Measurements from ENCODE around the gene C16orf90.

DNA sequence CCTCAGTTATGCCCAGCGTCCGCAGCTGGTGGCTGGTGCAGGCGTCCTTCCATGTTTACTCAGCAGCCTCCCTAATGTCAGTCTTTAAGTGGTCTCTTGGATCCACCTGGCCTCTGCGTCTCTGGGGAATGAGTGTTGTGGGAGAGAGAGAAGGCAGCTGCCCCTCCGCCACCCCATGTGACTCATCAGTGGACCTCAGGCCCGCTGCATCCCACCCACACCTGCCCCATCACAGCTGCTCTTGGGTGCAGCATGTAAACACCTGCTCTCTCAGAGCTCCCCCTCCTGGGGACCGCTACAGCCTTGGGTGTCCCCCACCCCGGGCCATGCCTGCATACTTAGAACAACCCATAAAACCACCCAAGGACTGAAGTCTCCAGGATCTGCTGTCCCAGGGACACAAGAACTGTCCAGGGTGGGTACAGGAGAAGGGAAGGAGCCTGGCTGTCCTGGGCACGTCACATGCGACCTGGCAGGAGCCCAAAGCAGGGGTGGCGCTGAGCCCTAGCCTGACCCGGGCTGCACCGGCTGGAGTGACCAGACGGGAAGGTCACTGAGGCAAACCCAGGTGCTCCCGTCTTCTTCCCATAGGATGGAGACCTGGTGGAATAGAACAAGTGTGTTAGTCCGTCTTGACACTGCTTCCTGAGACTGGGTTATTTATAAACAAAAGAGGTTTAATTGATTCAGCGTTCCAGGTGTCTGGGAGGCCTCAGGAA, 4.2 kb downstream of the C16orf90 start:
- TF ChIP-seq, protein P1, sequence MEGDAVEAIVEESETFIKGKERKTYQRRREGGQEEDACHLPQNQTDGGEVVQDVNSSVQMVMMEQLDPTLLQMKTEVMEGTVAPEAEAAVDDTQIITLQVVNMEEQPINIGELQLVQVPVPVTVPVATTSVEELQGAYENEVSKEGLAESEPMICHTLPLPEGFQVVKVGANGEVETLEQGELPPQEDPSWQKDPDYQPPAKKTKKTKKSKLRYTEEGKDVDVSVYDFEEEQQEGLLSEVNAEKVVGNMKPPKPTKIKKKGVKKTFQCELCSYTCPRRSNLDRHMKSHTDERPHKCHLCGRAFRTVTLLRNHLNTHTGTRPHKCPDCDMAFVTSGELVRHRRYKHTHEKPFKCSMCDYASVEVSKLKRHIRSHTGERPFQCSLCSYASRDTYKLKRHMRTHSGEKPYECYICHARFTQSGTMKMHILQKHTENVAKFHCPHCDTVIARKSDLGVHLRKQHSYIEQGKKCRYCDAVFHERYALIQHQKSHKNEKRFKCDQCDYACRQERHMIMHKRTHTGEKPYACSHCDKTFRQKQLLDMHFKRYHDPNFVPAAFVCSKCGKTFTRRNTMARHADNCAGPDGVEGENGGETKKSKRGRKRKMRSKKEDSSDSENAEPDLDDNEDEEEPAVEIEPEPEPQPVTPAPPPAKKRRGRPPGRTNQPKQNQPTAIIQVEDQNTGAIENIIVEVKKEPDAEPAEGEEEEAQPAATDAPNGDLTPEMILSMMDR (IDR thresholded peaks at IDR 0.05): no peak
- TF ChIP-seq EZH2 (IDR thresholded peaks at IDR 0.05; ENCODE audit: borderline replicate concordance, insufficient read depth, low read depth, low read length, poor library complexity, severe bottlenecking): no peak

All from B cell (primary cell).